ENCODE measurements around the gene APCDD1L.
A peak's percentile ranks its signal among the peaks of the same experiment; 100 is the strongest.

APCDD1L gene

GRCh38 chr20:58544891-58545290 lies 29.7 kb upstream of the APCDD1L start:
- DNase-seq: no peak

- no peak for DNase-seq
These were observed 29.1 kb upstream of the APCDD1L start for GRCh38 chr20:58544286-58544685.

DNA sequence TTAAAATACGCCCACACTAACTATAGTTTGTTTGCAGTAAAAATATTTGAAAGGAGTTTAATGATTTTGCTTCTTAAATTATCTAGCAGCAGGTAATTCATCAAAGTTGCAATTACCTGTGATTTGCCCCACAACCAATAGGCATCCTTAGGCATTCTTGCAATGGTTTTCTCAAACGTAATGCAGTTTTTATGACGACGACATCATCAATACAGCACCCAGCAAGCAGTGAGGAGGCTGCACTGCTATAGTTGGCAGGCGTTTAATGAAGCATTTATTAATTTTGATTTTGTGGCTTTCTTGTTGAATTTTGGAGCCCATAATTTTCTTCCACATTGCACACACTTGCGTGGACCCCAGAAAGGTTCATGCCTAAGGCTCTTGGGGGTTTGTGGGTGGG lies 28.1 kb upstream of the APCDD1L start:
- no peak for DNase-seq

DNA sequence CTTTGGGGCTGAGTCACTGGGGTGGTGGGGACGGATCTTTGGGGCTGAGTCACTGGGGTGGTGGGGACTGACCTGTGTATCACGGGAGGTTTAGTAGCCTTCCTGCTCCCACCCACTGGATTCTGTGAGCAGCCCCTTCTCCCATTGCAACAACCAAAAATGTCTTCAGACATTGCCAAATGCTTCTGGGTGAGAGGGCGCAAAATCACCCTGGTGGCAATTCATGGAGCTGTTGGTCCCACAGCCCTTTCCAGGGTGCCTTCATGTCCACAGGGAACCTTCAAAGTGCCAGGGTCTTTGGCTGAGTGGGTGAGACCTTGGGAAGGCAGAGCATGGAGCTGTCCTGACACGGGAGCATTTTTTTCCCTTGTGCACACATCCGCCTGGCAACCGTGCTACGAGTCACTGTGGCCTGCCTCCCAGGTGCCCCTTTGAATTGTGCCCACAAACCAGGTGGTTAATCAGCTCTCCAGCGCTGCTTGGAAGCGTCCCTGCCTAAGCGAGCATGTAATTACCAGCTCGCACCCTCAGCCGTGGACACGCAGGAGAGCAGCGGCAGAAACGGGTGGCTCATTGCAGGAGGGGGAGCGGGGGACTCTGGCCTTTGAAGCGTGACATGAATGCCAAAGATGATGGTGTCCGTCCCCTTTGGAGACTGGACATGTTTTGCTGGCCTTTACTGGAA lies 27.4 kb upstream of the APCDD1L start:
- no peak for DNase-seq

- DNase-seq: peak; percentile 45
These were observed 26.8 kb upstream of the APCDD1L start for GRCh38 chr20:58542034-58542410.

DNA sequence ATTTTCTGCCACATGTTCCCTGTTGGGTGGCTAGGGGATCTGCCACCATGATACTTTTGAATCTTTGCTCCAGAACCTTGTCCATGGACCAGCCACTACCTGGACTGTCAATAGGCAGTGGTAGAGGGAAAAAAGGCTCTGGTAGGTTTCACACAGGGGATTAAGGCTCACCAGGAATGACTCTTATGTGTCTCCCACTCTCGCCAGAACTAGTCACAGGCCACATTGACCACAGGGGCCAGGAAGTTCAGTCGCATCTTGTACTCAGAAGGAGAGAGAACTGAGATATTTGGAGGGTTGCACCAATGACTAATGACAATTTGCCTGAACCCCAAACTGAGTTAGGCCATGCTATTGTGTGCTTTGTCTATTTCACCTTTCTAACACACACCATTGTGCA lies 23.6 kb upstream of the APCDD1L start:
- DNase-seq: no peak

DNA sequence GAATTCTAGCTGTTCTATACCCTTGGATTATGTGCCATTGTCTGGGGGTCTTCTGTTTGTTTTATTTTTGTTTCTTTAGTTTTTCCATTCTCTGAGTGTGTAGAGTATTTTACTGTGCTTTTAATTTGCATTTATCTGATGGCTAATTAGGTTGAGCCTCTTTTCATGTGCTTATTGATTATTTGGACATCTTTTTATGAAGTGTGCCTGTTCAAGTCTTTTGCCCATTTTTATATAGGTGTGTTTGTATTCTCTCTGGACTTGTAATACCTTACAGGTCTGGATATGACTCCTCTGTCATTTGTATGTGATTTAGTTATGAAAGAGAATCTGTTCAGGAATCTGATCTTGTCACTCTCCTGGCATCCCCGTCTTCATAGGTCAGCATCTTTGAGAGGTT lies 22.6 kb upstream of the APCDD1L start:
- no peak for DNase-seq

DNA sequence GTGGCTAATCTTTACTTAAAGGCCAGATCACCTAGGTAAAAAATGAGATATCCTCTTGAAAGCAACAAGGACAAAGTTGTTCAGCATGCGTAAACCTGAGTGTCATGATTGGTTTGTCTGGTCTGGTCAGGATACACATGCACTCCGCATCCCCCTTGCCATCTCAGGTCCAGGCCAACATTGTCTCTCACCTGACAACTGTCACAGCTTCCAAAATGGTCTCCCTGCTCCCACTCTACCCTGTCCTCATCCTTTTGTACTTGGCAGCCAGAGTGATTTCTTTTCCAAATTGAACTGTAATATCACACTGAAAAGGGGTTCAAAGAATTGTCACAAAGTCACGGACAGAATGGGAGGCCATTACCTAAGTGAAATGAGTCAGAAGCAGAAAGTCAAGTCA lies 21.1 kb upstream of the APCDD1L start:
- DNase-seq: no peak

DNA sequence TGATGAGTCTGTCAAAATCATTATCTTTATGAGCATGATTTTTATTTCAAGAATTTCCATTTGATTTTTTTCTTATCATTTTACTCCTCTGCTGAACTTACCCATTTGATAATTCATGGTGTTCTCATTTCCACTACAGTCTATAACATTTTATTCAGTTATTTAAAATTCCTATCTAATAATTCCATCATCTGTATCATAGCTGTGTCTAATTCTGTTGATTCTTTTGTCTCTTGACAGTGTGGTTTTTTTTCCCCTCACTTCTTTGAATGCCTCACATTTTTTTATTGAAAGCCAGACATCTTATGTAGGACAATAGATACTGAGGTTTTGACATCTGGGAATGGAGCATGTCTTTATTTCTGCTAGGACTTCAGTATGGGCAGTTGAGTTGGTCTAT lies 16.5 kb upstream of the APCDD1L start:
- no peak for DNase-seq

DNA sequence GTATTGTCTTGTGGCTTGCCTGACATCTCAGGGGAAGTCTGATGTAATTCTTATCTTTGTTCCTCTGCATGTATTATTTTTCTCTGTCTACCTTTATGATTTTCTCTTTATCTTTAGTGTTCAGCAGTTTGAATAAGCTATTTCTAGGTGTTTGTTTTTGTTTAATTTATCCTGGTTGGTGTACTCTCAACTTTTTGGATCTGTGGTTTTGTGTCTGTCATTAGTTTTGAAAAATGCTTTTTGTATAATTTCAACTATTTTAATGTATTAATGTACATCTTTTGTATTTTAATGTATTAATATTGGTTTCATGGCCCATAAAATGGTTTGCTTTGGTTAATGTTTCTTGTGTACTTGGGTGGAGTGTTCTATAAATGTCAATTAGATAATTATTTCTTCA lies 15.9 kb upstream of the APCDD1L start:
- no peak for DNase-seq

DNA sequence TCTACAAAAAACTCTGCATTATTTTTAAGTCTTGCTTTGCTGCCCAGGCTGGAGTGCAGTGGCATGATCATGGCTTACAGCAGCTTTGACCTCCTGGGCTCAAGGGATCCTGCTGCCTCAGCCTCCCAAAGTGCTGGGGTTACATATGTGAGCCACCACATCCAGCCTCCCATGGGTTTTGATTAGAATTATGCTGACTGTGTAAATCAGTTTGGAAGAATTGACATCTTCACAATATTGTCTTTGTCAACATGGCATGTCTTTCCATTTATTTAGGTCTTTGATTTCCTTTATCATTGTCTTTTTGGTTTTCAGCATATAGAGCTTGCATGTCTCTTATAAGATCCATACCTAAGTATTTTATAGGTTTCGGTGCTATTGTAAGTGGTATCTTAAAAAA lies 13.2 kb upstream of the APCDD1L start:
- no peak for DNase-seq

DNA sequence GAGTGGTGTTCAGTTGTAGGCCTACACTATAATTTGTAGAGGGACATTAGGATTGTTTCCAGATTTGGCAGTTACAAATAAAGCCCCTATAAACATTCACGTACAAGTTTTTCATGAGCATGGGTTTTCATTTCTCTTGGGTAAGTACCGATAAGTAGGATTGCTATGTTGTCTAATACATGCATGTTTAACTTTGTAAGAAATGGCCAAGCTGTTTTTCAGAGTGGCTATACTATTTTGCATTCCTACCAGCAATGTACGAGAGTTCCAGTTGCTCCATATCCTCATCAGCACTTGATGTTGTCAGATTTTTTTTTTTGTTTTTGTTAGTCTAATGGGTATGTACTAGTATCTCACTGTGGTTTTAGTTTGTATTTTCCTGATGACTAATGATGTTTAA lies 11.2 kb upstream of the APCDD1L start:
- DNase-seq: no peak

DNA sequence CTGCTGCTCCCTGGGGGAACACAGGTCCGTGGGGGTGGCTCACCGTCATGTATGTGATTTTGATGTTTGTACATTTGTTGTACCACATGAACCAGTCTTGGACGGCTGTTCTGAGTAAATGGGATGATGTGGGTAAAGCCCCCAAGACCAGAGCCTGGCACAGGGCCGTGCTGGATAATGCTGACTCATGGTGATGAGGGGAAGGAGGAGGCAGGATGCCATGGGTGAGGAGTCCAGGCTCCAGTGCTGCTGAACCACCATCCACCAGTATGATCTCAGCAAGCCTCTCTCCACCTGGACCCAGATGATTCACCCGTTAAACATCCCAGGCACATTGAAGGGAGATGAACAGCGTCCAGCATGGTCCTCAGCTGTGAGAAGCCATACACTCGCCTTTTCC lies 9.6 kb upstream of the APCDD1L start:
- no peak for DNase-seq

DNA sequence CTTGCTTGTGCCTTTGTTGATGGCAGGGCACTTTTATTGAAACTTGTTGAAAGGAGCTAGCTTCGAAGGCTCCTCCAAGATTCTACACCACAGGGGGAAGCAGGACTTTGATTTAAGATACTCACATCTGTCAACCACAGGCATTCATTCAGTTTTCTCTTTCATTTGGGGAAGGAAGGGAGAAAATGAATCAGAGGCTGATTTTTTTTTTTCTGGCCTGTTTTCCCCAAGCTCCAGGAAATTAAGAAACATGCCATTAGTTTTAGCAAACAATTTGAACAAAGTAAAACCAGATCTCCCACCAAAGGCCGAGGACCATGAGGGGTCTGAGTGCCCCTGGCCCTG lies 8.7 kb upstream of the APCDD1L start:
- no peak for DNase-seq

GRCh38 chr20:58523072-58523970 lies 8.1 kb upstream of the APCDD1L start:
- no peak for DNase-seq

- no peak for DNase-seq
These were observed 7.5 kb upstream of the APCDD1L start for GRCh38 chr20:58522666-58523065.

DNA sequence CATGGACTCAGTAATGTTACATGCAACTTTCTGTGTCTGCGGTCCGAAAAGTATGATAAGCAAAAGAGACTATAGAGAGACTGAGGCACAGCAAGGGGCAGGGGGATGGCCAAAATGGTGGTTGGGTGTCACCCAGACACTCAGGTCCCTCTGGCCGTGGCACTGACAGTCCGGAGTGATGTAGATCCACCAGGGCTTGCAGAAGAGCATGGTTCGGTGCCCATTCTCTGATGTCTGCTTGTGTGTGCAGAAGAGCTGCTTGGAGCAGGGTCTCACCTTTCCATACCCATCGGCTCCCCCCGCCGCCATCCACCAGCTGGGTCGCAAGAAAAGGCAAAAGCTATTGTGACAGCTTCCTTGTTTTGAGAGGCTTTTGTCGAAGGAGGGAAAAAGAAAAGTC lies 6.6 kb upstream of the APCDD1L start:
- DNase-seq: no peak

DNA sequence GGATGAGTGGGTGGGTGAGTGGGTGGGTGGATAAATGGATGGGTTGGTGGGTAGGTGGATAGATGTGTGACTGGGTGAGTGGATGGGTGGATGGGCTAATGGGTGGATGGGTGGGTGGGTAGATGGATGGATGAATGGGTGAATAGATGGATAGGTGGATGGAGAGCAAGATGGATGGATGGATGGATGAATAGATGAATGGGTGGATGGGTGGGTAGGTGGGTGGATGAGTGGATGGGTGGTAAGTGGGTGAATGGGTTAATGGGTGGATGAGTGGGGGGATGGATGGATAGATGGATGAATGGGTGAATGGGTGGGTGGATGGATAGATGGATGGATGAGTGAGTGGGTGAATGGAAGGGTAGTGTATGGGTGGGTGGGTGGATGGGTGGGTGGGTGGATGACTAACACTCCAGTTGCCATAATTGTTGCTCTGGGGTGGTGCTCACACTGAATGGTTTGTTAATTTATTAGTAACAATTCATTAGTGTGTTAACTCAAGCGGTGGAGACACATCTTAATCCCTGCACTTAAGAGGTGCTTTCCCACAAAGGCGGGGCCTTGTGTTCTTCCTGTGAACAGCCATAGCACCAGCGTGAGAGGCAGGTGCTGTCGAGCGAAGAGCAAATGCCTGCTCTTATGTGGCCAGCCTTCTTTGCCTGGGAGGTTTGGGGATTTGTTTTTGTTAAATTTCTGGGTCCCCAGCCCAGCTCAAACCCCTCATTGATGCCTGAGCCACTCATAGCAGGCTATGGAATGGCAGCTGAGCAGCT lies 4.9 kb upstream of the APCDD1L start:
- DNase-seq: no peak

DNA sequence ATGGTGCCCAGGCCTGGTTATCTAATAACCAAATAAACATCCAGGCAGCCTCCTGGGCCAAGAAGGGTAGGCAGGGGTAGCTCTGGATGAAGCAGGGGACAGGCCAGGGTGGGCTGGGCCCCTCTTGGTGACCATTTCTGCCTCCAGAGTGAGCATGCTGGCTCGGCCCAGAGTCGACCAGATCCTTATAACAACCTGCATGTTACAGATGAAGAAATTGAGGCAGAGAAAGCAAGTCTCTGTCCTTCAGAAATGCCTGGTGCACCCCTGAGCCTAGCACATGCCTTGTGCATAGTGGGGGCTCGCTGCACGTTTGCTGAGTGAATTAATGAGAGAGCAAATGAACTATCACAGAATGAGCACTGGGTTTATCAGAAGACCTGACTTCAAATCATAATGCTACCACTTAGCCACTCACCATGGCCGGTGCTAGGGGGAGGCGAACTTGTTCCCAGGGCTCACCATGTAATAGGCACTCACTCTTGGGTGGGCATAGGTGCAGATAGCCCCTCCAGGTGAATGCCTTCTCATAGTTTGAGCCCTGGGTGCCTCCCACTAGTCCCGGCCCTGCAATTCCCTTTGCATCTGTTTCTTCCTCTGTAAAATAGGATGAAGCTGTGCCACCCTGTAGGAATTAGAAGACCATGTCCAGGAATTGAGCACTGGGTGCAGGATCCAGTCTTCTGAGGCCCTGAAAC lies 3.8 kb upstream of the APCDD1L start:
- no peak for DNase-seq

GRCh38 chr20:58518387-58518786 lies 3.2 kb upstream of the APCDD1L start:
- DNase-seq: no peak

GRCh38 chr20:58514321-58515232 lies 622 bp downstream of the APCDD1L start:
- no peak for DNase-seq

Data from activated CD4-positive, CD25-positive, alpha-beta regulatory T cell treated with anti-CD3 and anti-CD28 coated beads, Interleukin-2, amount 50 U/mL, for 72 hours (primary cell).